GM12878 (cell line): ENCODE data around the gene SOX2. TPM values are rescaled to one million over a fixed set of nuclear protein-coding genes. Genes with fewer than 3 reads are reported as not detected.

ENCODE experiments used
- ATAC-seq: fragments of 200-7000 bp; cut with Tn5 transposase; 3 replicates; pipeline ENCODE4 v1.9.1; 2020; ENCODE audit warnings: mild to moderate bottlenecking, moderate library complexity
- BruUV-seq: library from RNA; stranded (reverse); fragments of 400-500 nt; replicated peaks from 2 replicates; lab custom pipeline; 2021; lab: Mats Ljungman, UMichigan
- CTCF ChIA-PET: fragments of 300-600 bp; sonication (Branson Sonifier 250); formaldehyde crosslinking; extraction: SDS; loops from one replicate; lab custom pipeline; 2021; ENCODE audit warnings: inconsistent platforms; lab: Yijun Ruan, JAX
- POLR2A ChIA-PET: fragments of 350-600 bp; formaldehyde crosslinking; extraction: SDS; loops from one replicate; lab custom pipeline; 2021; ENCODE audit warnings: inconsistent platforms; lab: Charles Lee
- RAD21 ChIA-PET: fragments of 300-600 bp; sonication (Branson Sonifier 250); formaldehyde crosslinking; loops from one replicate; lab custom pipeline; 2023; ENCODE audit warnings: antibody characterized with exemption; ENCODE audit not compliant: unreplicated experiment; lab: Charles Lee
- SMC1A ChIA-PET: fragments of 300-600 bp; sonication (Branson Sonifier 250); formaldehyde crosslinking; loops from one replicate; lab custom pipeline; 2023; ENCODE audit not compliant: unreplicated experiment, uncharacterized antibody; lab: Charles Lee
- DNase-seq: peaks from one replicate; pipeline ENCODE4 v3.0.0-alpha.2; 2011; ENCODE audit warnings: low read depth, low spot score
- FAIRE-seq: peaks from 3 replicates; lab custom pipeline; 2011; peaks lifted over from hg19 to GRCh38; lab: Jason Lieb, UNC
- H2AFZ ChIP-seq: 2 replicates; pipeline ENCODE4 v1.6.0; 2011; ENCODE audit warnings: low read depth, low read length, control low read depth; ENCODE audit not compliant: control insufficient read depth
- H3K27ac ChIP-seq: 2 replicates; pipeline ENCODE4 v1.5.1; 2011; ENCODE audit warnings: control low read depth; ENCODE audit not compliant: control insufficient read depth, insufficient read depth
- H3K27me3 ChIP-seq, 2 experiments: replicated peaks in 1 of 2; 2 replicates each; pipeline versions ENCODE4 v1.6.0 to v1.6.1; 2011; ENCODE audit warnings: low read length in 1 of 2; ENCODE audit not compliant: control insufficient read depth in 2 of 2, insufficient read depth in 2 of 2
- H3K36me3 ChIP-seq, 2 experiments: 2 replicates each; pipeline ENCODE4 v1.5.1; 2011; ENCODE audit warnings: low read length in 1 of 2; ENCODE audit not compliant: control insufficient read depth in 2 of 2, insufficient read depth in 2 of 2
- H3K4me1 ChIP-seq: 2 replicates; pipeline ENCODE4 v1.6.1; 2011; ENCODE audit warnings: mild to moderate bottlenecking, low read length, moderate library complexity, mixed read lengths; ENCODE audit not compliant: control insufficient read depth, insufficient read depth
- H3K4me2 ChIP-seq: 2 replicates; pipeline ENCODE4 v1.6.0; 2011; ENCODE audit warnings: control low read depth; ENCODE audit not compliant: control insufficient read depth, insufficient read depth
- H3K4me3 ChIP-seq: fragments of 200-600 bp; sonication (generic); 2 replicates; pipeline ENCODE4 v1.5.1; 2016
- H3K79me2 ChIP-seq: 2 replicates; pipeline ENCODE4 v1.6.0; 2011; ENCODE audit warnings: low read length; ENCODE audit not compliant: control insufficient read depth, insufficient read depth
- H3K9ac ChIP-seq: 2 replicates; pipeline ENCODE4 v1.8.0; 2011; ENCODE audit warnings: low read length, control low read depth, mixed read lengths; ENCODE audit not compliant: control insufficient read depth, insufficient read depth
- H3K9me3 ChIP-seq: replicated peaks from 3 replicates; pipeline ENCODE4 v1.5.1; 2011; ENCODE audit warnings: mild to moderate bottlenecking, low read length; ENCODE audit not compliant: control insufficient read depth, insufficient read depth
- H4K20me1 ChIP-seq: 2 replicates; pipeline ENCODE4 v1.6.0; 2011; ENCODE audit not compliant: control insufficient read depth, insufficient read depth
- DPF2 ChIP-seq: fragments of 450-650 bp; IDR thresholded peaks from 2 replicates; pipeline ENCODE4 v1.6.1; 2017; ENCODE audit warnings: mild to moderate bottlenecking
- ELK1 ChIP-seq: IDR thresholded peaks from 2 replicates; pipeline ENCODE4 v1.6.1; 2012; ENCODE audit warnings: low read depth, low read length, improper control_type of control experiment
- FOS ChIP-seq: IDR thresholded peaks from 3 replicates; pipeline ENCODE4 v1.6.1; 2011; ENCODE audit warnings: borderline replicate concordance; ENCODE audit not compliant: insufficient read length; ENCODE audit errors: extremely low read depth
- KLF5 ChIP-seq: fragments of 450-650 bp; IDR thresholded peaks from 2 replicates; pipeline ENCODE4 v1.6.1; 2014; ENCODE audit warnings: mild to moderate bottlenecking; ENCODE audit not compliant: partially characterized antibody
- NFYB ChIP-seq: IDR thresholded peaks from 2 replicates; pipeline ENCODE4 v1.6.1; 2011; ENCODE audit warnings: low read depth, mild to moderate bottlenecking, low read length, improper control_type of control experiment, moderate library complexity; ENCODE audit not compliant: insufficient read depth
- PBX3 ChIP-seq: IDR thresholded peaks from 2 replicates; pipeline ENCODE4 v1.6.1; 2011; ENCODE audit warnings: mild to moderate bottlenecking, low read depth, low read length, moderate library complexity; ENCODE audit not compliant: insufficient replicate concordance
- POLR2AphosphoS5 ChIP-seq: IDR thresholded peaks from 2 replicates; pipeline ENCODE4 v1.6.1; 2011; ENCODE audit warnings: mild to moderate bottlenecking, low read length, inconsistent platforms
- RBBP5 ChIP-seq: fragments of 200-600 bp; sonication (generic); conservative IDR thresholded peaks from 2 replicates; pipeline ENCODE4 v1.6.1; 2016
- RELB ChIP-seq: fragments of 450-650 bp; IDR thresholded peaks from 2 replicates; pipeline ENCODE4 v1.6.1; 2017; ENCODE audit warnings: low read depth, mild to moderate bottlenecking, moderate library complexity
- SUPT20H ChIP-seq: IDR thresholded peaks from 2 replicates; pipeline ENCODE4 v1.6.1; 2011; ENCODE audit warnings: low read depth, mild to moderate bottlenecking, low read length, moderate library complexity, borderline replicate concordance; ENCODE audit not compliant: control insufficient read depth
- TAF1 ChIP-seq: IDR thresholded peaks from 2 replicates; pipeline ENCODE4 v1.6.1; 2011; ENCODE audit warnings: mild to moderate bottlenecking, low read depth, low read length, borderline replicate concordance
- TARDBP ChIP-seq: IDR thresholded peaks from 2 replicates; pipeline ENCODE4 v1.6.1; 2016; ENCODE audit warnings: borderline replicate concordance
- TBL1XR1 ChIP-seq: IDR thresholded peaks from 2 replicates; pipeline ENCODE4 v1.6.1; 2012; ENCODE audit warnings: low read depth, low read length, improper control_type of control experiment
- ZBTB4 ChIP-seq: fragments of 450-650 bp; formaldehyde crosslinking; IDR thresholded peaks from 2 replicates; pipeline ENCODE4 v1.4.0; 2022; ENCODE audit warnings: mild to moderate bottlenecking, moderate library complexity
- WGBS: methylation state at CpG from one replicate; pipeline ENCODE4 v1.1.6; 2016; ENCODE audit warnings: low lambda C conversion rate; ENCODE audit not compliant: insufficient replicate concordance, insufficient coverage; ENCODE audit errors: missing lambda C conversion rate; 5-methylcytosine and 5-hydroxymethylcytosine counted together
- in situ Hi-C: fragments of 300-500 bp; cut with MboI; formaldehyde crosslinking; loops from 9 replicates; pipeline ENCODE4 v1.14.3; 2018; ENCODE audit warnings: mixed read lengths
- intact Hi-C: fragments of 100-400 bp; cut with micrococcal nuclease; formaldehyde crosslinking; loops from one replicate; pipeline ENCODE4 v1.14.2; 2022; ENCODE audit not compliant: unreplicated experiment
- polyA plus RNA-seq, 11 experiments: library from polyadenylated mRNA; depleted of rRNA in 4 of 11; unstranded in 6 of 11; stranded (reverse) in 5 of 11; fragments of >200 nt; fragmentation: Nextera tagmentation in 4 of 11; fragmentation: Illumina TruSeq in 1 of 11; extraction: Ambion mirVana in 4 of 11; extraction: Trizol in 1 of 11; gene quantifications; 1 replicate in 1 of 11; 2 replicates in 10 of 11; pipeline versions ENCODE4 v1.2.1 to v1.2.3, GENCODE V29; 2011 to 2016; ENCODE audit warnings: inconsistent platforms in 2 of 11, missing spikeins in 2 of 11, low read depth in 1 of 11
- total RNA-seq, 4 experiments: library from RNA; depleted of rRNA in 3 of 4; stranded (reverse); fragments of >200 nt in 3 of 4; fragmentation: Illumina TruSeq in 1 of 4; extraction: Trizol in 1 of 4; gene quantifications; 2 replicates each; pipeline versions ENCODE4 v1.2.1 to v1.2.3, GENCODE V29; 2013 to 2021

The SOX2 gene
- total and polyA plus RNA-seq, 10 of the 15 experiments (the other 5 are each of a cell fraction or from before 2014, with no cell fraction given): 0.06 to 0.10 (median 0.07) TPM; not detected in 6

GRCh38 chr3:181730934-181731333, 19.2 kb downstream of the SOX2 start:
- intact Hi-C loops: no loop called here
- Histone ChIP-seq H3K4me3 (no peak overlapping the region), H3K4me2 (no peak overlapping the region), H3K4me1 (no peaks in the 10 kb centered on the region), H3K27me3 (peaks cover 4 to 19% of the 10 kb centered on the region in 2 experiments)
- DNase-seq (no peak), FAIRE-seq (no peak)
- POLR2A ChIA-PET: no interaction called here
- SMC1A ChIA-PET: no interaction called here
- no peak for TF ChIP-seq FOS
- no peak for TF ChIP-seq SUPT20H
- no peak for TF ChIP-seq NFYB
- no peak for TF ChIP-seq POLR2AphosphoS5
- TF ChIP-seq TARDBP: no peak
- TF ChIP-seq ZBTB4 (CRISPR knock-in tag): no peak
- TF ChIP-seq TAF1: no peak
- no peak for TF ChIP-seq RELB
- TF ChIP-seq KLF5: no peak
- no peak for TF ChIP-seq DPF2
- no peak for TF ChIP-seq TBL1XR1
- no peak for TF ChIP-seq ELK1
- TF ChIP-seq PBX3: no peak
- no peak for TF ChIP-seq RBBP5
- TF ChIP-seq, all 136 proteins: peak for 0
- no TSS peak for BruUV-seq
- no peak for ATAC-seq
- Histone ChIP-seq H2AFZ (no peak overlapping the region), H4K20me1 (no peaks in the 10 kb centered on the region; the same call in 1 of the 2 replicates), H3K79me2 (no peaks in the 10 kb centered on the region), H3K27ac (no peak overlapping the region), H3K36me3 (no peaks in the 10 kb centered on the region), H3K9me3 (no peaks in the 10 kb centered on the region), H3K9ac (no peak overlapping the region)
- 47% methylated on average over 1 of the region's 1 CpG for WGBS
- CTCF ChIA-PET: no interaction called here
- RAD21 ChIA-PET: no interaction called here
- in situ Hi-C loops: no loop called here
